ENCODE data around the gene CHST11.

DNA sequence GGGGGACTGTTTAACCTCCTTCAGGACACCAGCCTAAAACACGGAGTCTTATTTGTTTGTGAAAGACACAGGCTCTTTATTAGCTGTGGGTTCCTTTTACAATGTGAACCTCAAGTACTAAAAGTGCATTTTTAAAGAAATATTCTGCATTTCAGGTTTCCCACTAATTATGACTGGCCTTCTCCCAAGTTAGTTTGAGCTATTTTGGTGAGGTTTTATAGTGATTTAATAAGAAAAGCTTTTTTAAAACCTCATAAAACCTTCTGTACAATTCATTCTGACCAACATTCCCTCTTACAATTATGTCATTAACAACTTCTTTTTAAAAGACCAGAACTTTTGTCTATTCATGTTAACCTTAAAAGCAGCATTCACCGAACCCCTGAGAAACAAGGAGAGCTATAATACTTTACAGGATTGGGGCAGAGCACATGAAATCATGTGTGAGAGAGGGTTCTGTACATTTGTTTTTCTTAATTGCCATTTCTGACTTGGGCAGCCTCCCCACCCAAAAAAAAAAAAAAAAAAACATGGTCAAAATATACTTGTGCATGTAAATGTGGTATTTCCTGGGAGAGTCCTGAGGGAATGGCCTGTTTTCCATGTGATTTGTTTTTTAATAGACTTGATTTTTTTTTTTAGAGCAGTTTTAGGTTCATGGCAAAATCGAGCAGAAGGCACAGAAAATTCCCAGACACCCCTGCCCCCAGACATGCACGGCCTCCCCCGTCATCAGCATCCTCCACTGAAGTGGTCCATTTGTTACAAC is 169.5 kb downstream of the CHST11 start:
- TF ChIP-seq, protein P1, sequence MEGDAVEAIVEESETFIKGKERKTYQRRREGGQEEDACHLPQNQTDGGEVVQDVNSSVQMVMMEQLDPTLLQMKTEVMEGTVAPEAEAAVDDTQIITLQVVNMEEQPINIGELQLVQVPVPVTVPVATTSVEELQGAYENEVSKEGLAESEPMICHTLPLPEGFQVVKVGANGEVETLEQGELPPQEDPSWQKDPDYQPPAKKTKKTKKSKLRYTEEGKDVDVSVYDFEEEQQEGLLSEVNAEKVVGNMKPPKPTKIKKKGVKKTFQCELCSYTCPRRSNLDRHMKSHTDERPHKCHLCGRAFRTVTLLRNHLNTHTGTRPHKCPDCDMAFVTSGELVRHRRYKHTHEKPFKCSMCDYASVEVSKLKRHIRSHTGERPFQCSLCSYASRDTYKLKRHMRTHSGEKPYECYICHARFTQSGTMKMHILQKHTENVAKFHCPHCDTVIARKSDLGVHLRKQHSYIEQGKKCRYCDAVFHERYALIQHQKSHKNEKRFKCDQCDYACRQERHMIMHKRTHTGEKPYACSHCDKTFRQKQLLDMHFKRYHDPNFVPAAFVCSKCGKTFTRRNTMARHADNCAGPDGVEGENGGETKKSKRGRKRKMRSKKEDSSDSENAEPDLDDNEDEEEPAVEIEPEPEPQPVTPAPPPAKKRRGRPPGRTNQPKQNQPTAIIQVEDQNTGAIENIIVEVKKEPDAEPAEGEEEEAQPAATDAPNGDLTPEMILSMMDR (IDR thresholded peaks at IDR 0.05), result no peak
- TF ChIP-seq POLR2AphosphoS5 (IDR thresholded peaks at IDR 0.05), result no peak

Measured in sigmoid colon (tissue), 4 donors.